Karpas-422 (cell line): ENCODE results near the gene OR1J4. TPM values are rescaled to one million over a fixed set of nuclear protein-coding genes. Genes with fewer than 3 reads are reported as not detected.

ENCODE experiments used
- DNase-seq: peaks from one replicate; pipeline ENCODE4 v3.0.0-alpha.2; 2015
- H2AFZ ChIP-seq: fragments of 200-600 bp; sonication (generic); 2 replicates; pipeline ENCODE4 v1.6.1; 2014; ENCODE audit warnings: antibody characterized with exemption, low read length, mixed read lengths
- H3K27ac ChIP-seq: fragments of 200-600 bp; sonication (generic); 2 replicates; pipeline ENCODE4 v1.5.1; 2014; ENCODE audit warnings: mild to moderate bottlenecking, low read length, moderate library complexity
- H3K27me3 ChIP-seq: fragments of 200-600 bp; sonication (generic); 2 replicates; pipeline ENCODE4 v1.6.1; 2014; ENCODE audit warnings: low read length, mixed read lengths
- H3K36me3 ChIP-seq: fragments of 200-600 bp; sonication (generic); 2 replicates; pipeline ENCODE4 v1.6.1; 2014; ENCODE audit warnings: low read length, mixed read lengths; ENCODE audit not compliant: insufficient read depth
- H3K4me1 ChIP-seq: fragments of 200-600 bp; sonication (generic); 2 replicates; pipeline ENCODE4 v1.6.1; 2014; ENCODE audit warnings: mild to moderate bottlenecking, low read length, mixed read lengths
- H3K4me2 ChIP-seq: fragments of 200-600 bp; sonication (generic); 2 replicates; pipeline ENCODE4 v1.6.1; 2014; ENCODE audit warnings: low read length, low read depth, mild to moderate bottlenecking; ENCODE audit not compliant: poor library complexity, severe bottlenecking
- H3K4me3 ChIP-seq: fragments of 200-600 bp; sonication (generic); 2 replicates; pipeline ENCODE4 v1.5.1; 2014; ENCODE audit warnings: mild to moderate bottlenecking, antibody characterized with exemption, low read length, mixed read lengths
- H3K79me2 ChIP-seq: fragments of 200-600 bp; sonication (generic); 2 replicates; pipeline ENCODE4 v1.6.1; 2014; ENCODE audit warnings: mild to moderate bottlenecking, low read length, mixed read lengths
- H3K9ac ChIP-seq: fragments of 200-600 bp; sonication (generic); 2 replicates; pipeline ENCODE4 v1.6.0; 2014; ENCODE audit warnings: low read length
- H3K9me2 ChIP-seq: fragments of 200-600 bp; sonication (generic), shearing (Covaris generic); replicated peaks from 2 replicates; pipeline ENCODE4 v1.6.0; 2014; ENCODE audit warnings: mild to moderate bottlenecking, low read length, moderate library complexity; ENCODE audit not compliant: insufficient read depth
- H3K9me3 ChIP-seq: fragments of 300-700, 200-600 bp; sonication (generic); 2 replicates; pipeline ENCODE4 v1.6.1; 2014; ENCODE audit warnings: low read length, mixed read lengths
- H4K20me1 ChIP-seq: fragments of 200-600 bp; sonication (generic); 2 replicates; pipeline ENCODE4 v1.6.1; 2014; ENCODE audit warnings: mild to moderate bottlenecking, antibody characterized with exemption, low read length, low read depth; ENCODE audit not compliant: insufficient read depth
- total RNA-seq: library from RNA; depleted of rRNA; stranded (reverse); fragments of >200 nt; shearing (Covaris generic); gene quantifications from 2 replicates; pipeline ENCODE4 v1.2.3, GENCODE V29; 2014; ENCODE audit warnings: low replicate concordance; rRNA removed

OR1J4 gene, protein sequence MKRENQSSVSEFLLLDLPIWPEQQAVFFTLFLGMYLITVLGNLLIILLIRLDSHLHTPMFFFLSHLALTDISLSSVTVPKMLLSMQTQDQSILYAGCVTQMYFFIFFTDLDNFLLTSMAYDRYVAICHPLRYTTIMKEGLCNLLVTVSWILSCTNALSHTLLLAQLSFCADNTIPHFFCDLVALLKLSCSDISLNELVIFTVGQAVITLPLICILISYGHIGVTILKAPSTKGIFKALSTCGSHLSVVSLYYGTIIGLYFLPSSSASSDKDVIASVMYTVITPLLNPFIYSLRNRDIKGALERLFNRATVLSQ
- total RNA-seq: not detected in 2 replicates

DNA sequence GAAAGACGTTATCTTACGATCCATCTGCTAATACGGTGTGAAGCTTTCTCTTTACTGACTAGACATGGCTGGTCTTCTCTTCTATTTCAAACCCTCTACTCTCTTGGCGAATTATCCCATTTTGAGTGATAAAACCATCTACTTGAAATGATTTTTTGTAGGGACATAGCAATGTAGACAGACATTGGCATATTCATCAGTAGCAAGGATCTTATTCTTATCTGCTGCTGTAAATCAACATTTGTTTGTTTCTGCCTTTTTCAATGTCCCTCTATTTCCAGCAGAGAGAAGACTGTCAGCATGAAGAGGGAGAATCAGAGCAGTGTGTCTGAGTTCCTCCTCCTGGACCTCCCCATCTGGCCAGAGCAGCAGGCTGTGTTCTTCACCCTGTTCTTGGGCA lies at the start of gene OR1J4:
Gene OR1J4 (plus strand): TSS at position 301 of the 400 bp plus-strand sequence. CDS start 0 bp downstream, at position 301.
- no peak within 1 kb of the TSS for H3K9ac ChIP-seq

DNA sequence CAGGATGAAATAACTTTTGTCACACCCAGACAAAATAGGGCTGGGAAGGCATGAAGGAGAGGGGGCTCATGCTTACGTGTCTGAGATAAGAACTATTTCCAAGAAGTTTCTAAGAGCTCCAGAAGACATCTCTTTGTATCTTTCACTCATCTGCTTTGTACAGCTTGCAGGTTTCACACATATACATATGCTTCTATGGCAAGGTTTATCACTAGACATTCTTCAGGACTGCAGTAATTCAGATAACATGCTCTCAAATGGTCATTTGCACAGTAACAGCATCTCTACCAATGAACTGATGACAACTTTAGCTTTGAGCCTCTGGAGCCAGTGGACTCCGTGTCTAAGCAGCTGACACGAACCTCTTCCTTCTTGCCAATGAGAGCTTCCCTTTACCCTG lies 44.4 kb upstream of the OR1J4 start:
- H3K79me2 ChIP-seq: no peaks in the 10 kb centered on the region
- H3K36me3 ChIP-seq: no peaks in the 10 kb centered on the region
- H3K4me1 ChIP-seq: no peaks in the 10 kb centered on the region
- H3K9me2 ChIP-seq: no peaks in the 10 kb centered on the region
- no peaks in the 10 kb centered on the region for H3K9me3 ChIP-seq
- 0 out of 2 replicates have a peak, but pooled peaks cover 2% of the 10 kb centered on the region for H3K27me3 ChIP-seq
- no peaks in the 10 kb centered on the region for H4K20me1 ChIP-seq
- H3K4me3 ChIP-seq: no peak overlapping the region
- no peak overlapping the region for H3K4me2 ChIP-seq
- no peak overlapping the region for H3K9ac ChIP-seq
- H2AFZ ChIP-seq: no peak overlapping the region
- H3K27ac ChIP-seq: no peak overlapping the region
- no peak for DNase-seq

More for the DNA sequence above, at the start of gene OR1J4:
- Histone ChIP-seq H4K20me1 (no peaks in the 10 kb centered on the region), H3K4me1 (peaks cover 4% of the 10 kb centered on the region; the same call in 1 of the 2 replicates), H3K27ac (no peak within 1 kb of the TSS), H2AFZ (no peak within 1 kb of the TSS), H3K4me3 (no peak within 1 kb of the TSS), H3K27me3 (no peaks in the 10 kb centered on the region), H3K9me2 (no peaks in the 10 kb centered on the region), H3K4me2 (no peak within 1 kb of the TSS), H3K36me3 (no peaks in the 10 kb centered on the region), H3K9me3 (no peaks in the 10 kb centered on the region), H3K79me2 (no peaks in the 10 kb centered on the region)
- no peak for DNase-seq

DNA sequence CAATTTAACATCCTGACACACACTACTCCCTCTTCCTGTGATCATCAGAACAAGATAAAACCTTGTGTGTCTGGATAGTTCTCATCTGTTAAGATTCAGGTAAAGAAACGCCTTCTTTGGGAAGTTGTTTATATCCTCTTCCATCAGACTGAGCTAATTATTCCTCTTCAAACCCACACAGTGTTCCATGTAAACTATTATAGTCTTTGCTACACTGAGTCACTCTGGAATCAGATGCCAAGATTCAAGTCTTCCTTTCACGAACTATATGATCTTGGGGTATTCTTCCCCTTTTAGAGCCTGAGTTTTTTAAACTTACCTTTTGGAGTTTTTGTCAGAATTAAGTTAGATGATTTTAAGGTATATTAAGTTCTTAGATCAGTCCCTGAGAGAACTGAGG lies 43.2 kb upstream of the OR1J4 start:
- Histone ChIP-seq H3K27ac (no peak overlapping the region), H3K9ac (no peak overlapping the region), H3K4me2 (no peak overlapping the region), H3K9me2 (no peaks in the 10 kb centered on the region), H3K36me3 (no peaks in the 10 kb centered on the region), H2AFZ (no peak overlapping the region), H3K79me2 (no peaks in the 10 kb centered on the region), H4K20me1 (no peaks in the 10 kb centered on the region), H3K4me1 (no peaks in the 10 kb centered on the region), H3K4me3 (no peak overlapping the region), H3K27me3 (0 out of 2 replicates have a peak, but pooled peaks cover 2% of the 10 kb centered on the region), H3K9me3 (no peaks in the 10 kb centered on the region)
- DNase-seq: no peak

DNA sequence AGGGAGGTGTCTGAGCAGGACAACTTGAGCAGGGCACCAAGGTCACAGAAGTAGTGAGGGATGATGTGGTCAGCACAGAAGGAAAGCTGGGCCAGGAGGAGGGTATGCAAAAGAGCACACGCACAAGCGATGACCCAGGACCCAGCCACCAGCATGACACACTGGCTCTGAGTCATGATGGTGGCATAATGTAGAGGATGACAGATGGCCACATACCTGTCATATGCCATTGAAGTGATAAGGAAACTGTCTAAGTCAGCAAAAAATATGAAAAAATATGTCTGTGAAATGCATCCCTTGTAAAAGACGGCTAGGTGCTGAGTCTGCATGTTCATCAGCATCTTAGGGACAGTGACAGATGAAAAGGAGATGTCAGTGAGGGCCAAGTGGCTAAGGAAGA lies 41.6 kb upstream of the OR1J4 start:
- H3K27ac ChIP-seq: no peak overlapping the region
- H3K4me3 ChIP-seq: no peak overlapping the region
- no peaks in the 10 kb centered on the region for H3K4me1 ChIP-seq
- H3K27me3 ChIP-seq: 0 out of 2 replicates have a peak, but pooled peaks cover 2% of the 10 kb centered on the region
- H3K79me2 ChIP-seq: no peaks in the 10 kb centered on the region
- H3K9me3 ChIP-seq: no peaks in the 10 kb centered on the region
- no peak overlapping the region for H2AFZ ChIP-seq
- H4K20me1 ChIP-seq: no peaks in the 10 kb centered on the region
- no peak overlapping the region for H3K4me2 ChIP-seq
- no peaks in the 10 kb centered on the region for H3K9me2 ChIP-seq
- H3K9ac ChIP-seq: no peak overlapping the region
- no peaks in the 10 kb centered on the region for H3K36me3 ChIP-seq
- DNase-seq: no peak

DNA sequence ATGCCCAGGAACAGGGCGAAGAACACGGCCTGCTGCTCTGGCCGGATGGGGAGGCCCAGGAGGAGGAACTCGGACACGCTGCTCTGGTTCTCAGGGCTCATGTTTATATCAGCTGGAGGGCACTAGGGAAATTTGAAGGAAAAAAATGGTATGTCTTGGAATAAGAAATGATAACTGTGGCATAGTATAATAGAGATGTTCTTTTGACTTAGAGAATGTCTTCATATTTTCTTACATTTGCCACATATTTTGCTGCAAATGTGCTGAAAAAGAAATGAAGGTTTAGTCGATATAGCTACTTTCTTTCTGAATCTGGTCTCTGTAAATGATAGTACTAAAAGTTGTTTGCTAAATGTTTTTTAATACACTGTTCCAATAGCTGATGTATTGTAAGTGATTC lies 41.1 kb upstream of the OR1J4 start, which contains the start of gene OR1J1:
Gene OR1J1 (minus strand): TSS at position 101 of the 400 bp plus-strand sequence. CDS start 0 bp downstream, at position 101.
- Histone ChIP-seq H3K4me2 (no peak within 1 kb of the TSS), H3K9me2 (no peaks in the 10 kb centered on the region), H4K20me1 (no peaks in the 10 kb centered on the region), H3K79me2 (no peaks in the 10 kb centered on the region), H3K27ac (no peak within 1 kb of the TSS), H3K4me1 (no peaks in the 10 kb centered on the region), H3K4me3 (no peak within 1 kb of the TSS), H3K9me3 (no peaks in the 10 kb centered on the region), H3K36me3 (no peaks in the 10 kb centered on the region), H2AFZ (no peak within 1 kb of the TSS), H3K9ac (no peak within 1 kb of the TSS), H3K27me3 (0 out of 2 replicates have a peak, but pooled peaks cover 2% of the 10 kb centered on the region)
- DNase-seq: no peak

DNA sequence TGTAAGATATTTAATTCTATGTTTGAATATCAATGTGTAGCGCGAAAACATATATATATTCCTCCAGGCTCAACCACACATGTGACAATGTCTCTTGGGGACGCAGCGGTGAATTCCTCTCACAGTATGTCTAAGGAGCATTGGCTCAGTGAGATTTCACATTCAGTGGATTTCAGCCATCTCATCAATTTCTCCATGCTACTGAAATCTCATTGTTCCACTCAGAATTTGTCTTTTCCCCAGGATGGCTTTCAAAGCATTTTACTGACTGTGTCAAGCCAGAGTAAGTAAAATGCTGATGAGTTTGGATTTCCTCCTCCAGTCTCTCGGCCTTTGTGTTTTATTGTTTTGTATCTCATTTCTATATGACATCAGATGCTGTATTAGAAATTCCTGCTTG lies 39.9 kb upstream of the OR1J4 start:
- Histone ChIP-seq H4K20me1 (no peaks in the 10 kb centered on the region), H3K9me2 (no peaks in the 10 kb centered on the region), H3K4me1 (no peaks in the 10 kb centered on the region), H3K27me3 (0 out of 2 replicates have a peak, but pooled peaks cover 2% of the 10 kb centered on the region), H3K4me2 (no peak overlapping the region), H3K27ac (no peak overlapping the region), H3K9me3 (no peaks in the 10 kb centered on the region), H3K36me3 (no peaks in the 10 kb centered on the region), H3K79me2 (no peaks in the 10 kb centered on the region), H3K9ac (no peak overlapping the region), H3K4me3 (no peak overlapping the region), H2AFZ (no peak overlapping the region)
- no peak for DNase-seq

DNA sequence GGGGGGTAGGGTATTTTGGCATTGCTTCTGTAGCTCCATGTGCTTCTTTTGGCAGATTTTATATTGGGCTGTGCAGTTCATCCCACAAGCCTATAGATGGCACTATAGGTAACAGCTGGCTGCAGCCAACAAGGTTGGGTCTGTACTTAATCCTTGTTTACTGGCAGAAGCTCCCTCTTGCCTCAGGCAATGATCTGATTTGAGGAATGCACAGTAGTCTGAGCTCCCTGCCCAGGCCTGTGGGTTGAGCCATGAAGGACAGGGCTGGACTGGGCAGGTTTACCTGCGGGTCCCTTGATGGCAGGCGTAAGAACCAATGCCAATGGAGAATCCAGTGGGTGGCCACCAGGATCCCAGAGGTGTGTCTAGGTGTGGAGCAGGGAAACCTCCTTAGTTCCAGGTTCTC lies 20.1 kb upstream of the OR1J4 start:
- Histone ChIP-seq H3K27me3 (no peaks in the 10 kb centered on the region), H3K79me2 (no peaks in the 10 kb centered on the region), H3K4me3 (no peak overlapping the region), H3K36me3 (no peaks in the 10 kb centered on the region), H3K27ac (no peak overlapping the region), H3K4me2 (no peak overlapping the region), H3K9me2 (no peaks in the 10 kb centered on the region), H2AFZ (no peak overlapping the region), H4K20me1 (no peaks in the 10 kb centered on the region), H3K9ac (no peak overlapping the region), H3K4me1 (no peaks in the 10 kb centered on the region), H3K9me3 (no peaks in the 10 kb centered on the region)
- DNase-seq: peak; percentile 79

DNA sequence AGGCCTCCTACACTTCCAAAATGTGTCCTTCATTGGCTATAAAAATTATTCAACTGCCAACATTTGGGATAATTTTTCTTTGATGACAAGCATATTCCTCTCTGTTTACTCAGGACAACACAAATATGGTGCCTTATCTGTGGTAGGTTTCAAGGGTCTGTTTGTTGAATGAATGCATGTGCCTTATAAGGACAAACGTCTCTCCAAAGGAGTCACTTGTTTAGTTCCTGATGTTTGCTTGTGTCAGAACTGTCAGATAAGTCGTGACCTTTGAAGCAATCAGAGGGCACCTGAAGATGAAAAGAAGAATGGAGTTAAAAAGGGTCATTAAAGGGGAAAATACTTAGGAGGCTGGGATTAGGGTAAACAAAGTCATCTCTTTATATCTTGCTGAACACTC lies 12.0 kb upstream of the OR1J4 start:
- Histone ChIP-seq H3K4me1 (no peaks in the 10 kb centered on the region), H3K79me2 (no peaks in the 10 kb centered on the region), H3K36me3 (no peaks in the 10 kb centered on the region), H4K20me1 (no peaks in the 10 kb centered on the region), H3K27ac (no peak overlapping the region), H3K9ac (no peak overlapping the region), H3K27me3 (no peaks in the 10 kb centered on the region), H2AFZ (no peak overlapping the region), H3K4me3 (no peak overlapping the region), H3K9me3 (no peaks in the 10 kb centered on the region), H3K4me2 (no peak overlapping the region), H3K9me2 (no peaks in the 10 kb centered on the region)
- DNase-seq: no peak
